B cell (primary cell): ENCODE data around the gene AQP3.

Experiments used
- CTCF ChIP-seq: fragments of 200-600 bp; IDR thresholded peaks from one replicate; pipeline ENCODE4 v1.8.0; 2022; ENCODE audit warnings: antibody characterized with exemption, mild to moderate bottlenecking
- EZH2 ChIP-seq: IDR thresholded peaks from 2 replicates; pipeline ENCODE4 v1.6.1; 2012; ENCODE audit warnings: borderline replicate concordance, low read depth, mild to moderate bottlenecking, moderate library complexity, low read length; ENCODE audit not compliant: insufficient read depth, poor library complexity, severe bottlenecking

GRCh38 chr9:33460854-33461253, 13.5 kb upstream of the AQP3 start:
- TF ChIP-seq CTCF: no peak
- TF ChIP-seq EZH2: no peak
